ENCODE results near the gene ARHGEF3. TPM values are rescaled to one million over a fixed set of nuclear protein-coding genes. Genes with fewer than 3 reads are reported as not detected.

ARHGEF3 gene
- polyA plus RNA-seq, 3 donors: 71.4 to 81.2 (median 77.9) TPM

DNA sequence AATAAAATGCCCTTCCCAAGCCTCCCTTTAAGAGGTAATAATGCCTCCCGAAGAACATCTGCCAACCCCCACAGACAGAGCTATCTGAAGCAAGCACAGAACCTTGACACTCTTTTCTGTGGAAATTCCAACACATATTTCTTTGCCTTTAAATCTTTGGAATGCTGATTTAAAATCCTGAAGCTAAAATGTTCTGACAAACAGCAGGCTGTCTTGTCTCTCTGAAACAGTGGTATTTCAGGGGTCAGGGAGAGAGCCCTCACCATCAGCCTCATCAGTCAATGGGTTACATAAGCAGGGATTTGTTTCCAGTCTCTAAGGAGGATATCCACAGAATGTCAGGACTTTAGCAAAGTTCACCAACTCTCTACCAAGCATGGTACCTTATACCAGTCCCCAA lies 27.8 kb upstream of the ARHGEF3 start:
- DNase-seq (ENCODE audit: extremely low read depth in 1 of 11, low read depth in 9 of 11, low spot score in 4 of 11): no peak

GRCh38 chr3:56826831-56827722 lies 25.3 kb upstream of the ARHGEF3 start:
- no peak for DNase-seq (ENCODE audit: extremely low read depth in 1 of 11, low read depth in 9 of 11, low spot score in 4 of 11)

DNA sequence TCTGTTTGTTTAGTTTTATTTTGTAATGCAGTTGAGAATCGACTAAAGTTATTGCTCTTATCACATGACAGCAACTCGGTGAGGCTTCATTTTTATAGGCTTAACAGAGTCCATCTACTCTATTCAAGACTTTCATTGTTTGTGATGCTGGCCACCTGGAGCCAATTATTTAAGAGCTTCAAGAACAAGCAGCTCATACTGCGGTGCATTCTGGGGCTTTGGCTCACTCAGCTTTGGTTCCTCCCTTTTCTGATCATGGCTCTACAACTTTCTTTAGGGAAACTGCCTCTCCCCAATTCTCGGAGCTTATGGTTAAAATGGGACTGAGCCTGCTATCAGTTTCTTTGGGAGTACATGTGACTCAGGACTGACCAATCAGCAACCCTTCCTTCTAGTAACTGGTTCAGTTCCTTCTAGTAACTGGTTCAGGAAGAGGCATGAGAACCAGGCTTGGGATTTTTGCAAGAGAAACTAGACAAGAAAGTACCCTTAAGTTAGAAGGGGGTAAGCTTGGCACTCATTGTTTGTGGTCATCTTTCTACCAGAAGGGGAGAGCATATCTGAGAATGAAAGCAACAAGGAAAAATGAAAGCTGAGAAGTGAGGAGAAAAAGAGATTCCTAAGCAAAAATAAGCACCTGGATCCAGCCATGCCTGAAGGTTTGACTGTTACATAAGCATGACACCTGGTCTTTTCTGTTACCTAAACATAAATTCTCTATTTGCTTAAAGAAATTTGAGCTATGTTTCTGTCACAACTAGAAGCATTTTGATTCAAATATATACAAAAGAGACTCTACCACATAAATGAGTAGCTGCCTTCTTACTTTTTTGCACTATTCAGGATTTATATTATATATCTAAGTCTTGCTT lies 24.1 kb upstream of the ARHGEF3 start:
- no peak for DNase-seq (ENCODE audit: extremely low read depth in 1 of 11, low read depth in 9 of 11, low spot score in 4 of 11)

GRCh38 chr3:56823984-56824703 lies 22.4 kb upstream of the ARHGEF3 start:
- no peak for DNase-seq (ENCODE audit: extremely low read depth in 1 of 11, low read depth in 9 of 11, low spot score in 4 of 11)

GRCh38 chr3:56823421-56823926 lies 21.7 kb upstream of the ARHGEF3 start:
- DNase-seq (ENCODE audit: extremely low read depth in 1 of 11, low read depth in 9 of 11, low spot score in 4 of 11): no peak

- DNase-seq (ENCODE audit: extremely low read depth in 1 of 11, low read depth in 9 of 11, low spot score in 4 of 11): no peak
Measured at GRCh38 chr3:56822501-56822900, 20.8 kb upstream of the ARHGEF3 start.

DNA sequence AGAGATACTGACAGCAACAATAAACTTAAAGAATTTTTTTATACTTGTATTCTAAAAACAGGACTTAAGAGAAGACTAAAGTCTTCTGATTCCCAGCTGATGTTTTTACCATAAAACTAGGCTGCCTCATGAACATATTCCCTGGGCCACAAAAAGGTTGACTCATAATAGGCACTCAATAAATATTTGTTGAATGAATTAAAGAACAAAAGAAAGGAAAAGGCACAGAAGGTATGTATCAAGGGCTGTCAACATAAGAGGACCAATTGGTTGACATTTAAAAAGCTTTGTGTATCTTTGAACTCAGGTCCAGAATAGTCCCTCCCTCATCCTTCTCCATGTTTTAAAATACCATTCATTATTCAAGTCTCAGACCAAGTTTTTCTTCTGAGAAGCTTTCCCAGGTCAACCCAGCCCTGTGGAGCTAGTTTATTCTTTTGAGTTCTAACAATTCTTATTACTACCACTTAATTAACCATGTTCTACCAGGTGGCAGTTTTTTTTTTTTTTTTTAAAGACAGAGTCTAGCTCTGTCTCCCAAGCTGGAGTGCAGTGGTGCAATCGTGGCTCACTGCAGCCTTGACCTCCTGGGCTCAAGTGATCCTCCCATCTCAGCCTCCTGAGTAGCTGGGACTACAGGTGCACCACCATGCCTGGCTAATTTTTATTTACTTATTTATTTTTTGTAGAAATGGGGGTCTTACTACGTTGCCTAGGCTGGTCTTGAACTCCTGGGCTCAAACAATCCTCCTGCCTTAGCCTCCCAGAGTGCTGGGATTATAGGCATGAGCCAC lies 17.5 kb upstream of the ARHGEF3 start:
- DNase-seq (ENCODE audit: extremely low read depth in 1 of 11, low read depth in 9 of 11, low spot score in 4 of 11): no peak

- no peak for DNase-seq (ENCODE audit: extremely low read depth in 1 of 11, low read depth in 9 of 11, low spot score in 4 of 11)
Measured at GRCh38 chr3:56818156-56818985, 16.6 kb upstream of the ARHGEF3 start.

- no peak for DNase-seq (ENCODE audit: extremely low read depth in 1 of 11, low read depth in 9 of 11, low spot score in 4 of 11)
Measured at GRCh38 chr3:56817646-56818045, 15.9 kb upstream of the ARHGEF3 start.

DNA sequence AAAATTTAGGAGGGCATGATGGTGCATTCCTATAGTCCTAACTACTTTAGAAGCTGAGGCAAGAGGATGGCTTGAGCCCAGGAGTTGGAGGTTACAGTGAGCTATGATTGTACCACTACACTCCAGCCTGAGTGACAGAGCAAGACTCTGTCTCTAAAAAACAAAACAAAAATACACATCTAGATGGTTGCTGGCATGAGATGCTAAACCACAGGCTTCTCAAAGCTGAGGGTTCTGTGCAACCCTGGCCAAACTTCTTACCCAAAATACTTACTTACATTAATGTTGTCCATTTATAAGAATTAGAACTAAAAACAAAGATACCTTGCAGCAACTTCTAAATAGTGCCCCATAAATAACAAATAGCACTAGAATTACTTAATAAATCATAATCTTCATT lies 14.3 kb upstream of the ARHGEF3 start:
- no peak for DNase-seq (ENCODE audit: extremely low read depth in 1 of 11, low read depth in 9 of 11, low spot score in 4 of 11)

- DNase-seq (ENCODE audit: extremely low read depth in 1 of 11, low read depth in 9 of 11, low spot score in 4 of 11): no peak
Measured at GRCh38 chr3:56815589-56815988, 13.8 kb upstream of the ARHGEF3 start.

DNA sequence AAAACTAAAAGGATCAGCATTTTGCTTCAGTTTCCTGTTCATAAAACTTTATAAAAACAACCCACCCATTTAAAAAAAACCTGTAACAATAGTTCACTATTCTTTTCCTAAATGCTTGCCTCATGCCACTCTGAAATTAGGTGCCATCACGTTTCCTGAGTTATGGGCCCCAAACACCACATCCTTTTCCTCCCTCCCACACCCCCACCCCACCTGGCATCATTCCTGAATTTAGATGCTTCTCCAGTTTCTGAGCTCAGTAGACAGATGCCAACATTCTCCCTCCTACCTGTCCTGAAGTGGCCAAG lies 11.9 kb upstream of the ARHGEF3 start:
- no peak for DNase-seq (ENCODE audit: extremely low read depth in 1 of 11, low read depth in 9 of 11, low spot score in 4 of 11)

DNA sequence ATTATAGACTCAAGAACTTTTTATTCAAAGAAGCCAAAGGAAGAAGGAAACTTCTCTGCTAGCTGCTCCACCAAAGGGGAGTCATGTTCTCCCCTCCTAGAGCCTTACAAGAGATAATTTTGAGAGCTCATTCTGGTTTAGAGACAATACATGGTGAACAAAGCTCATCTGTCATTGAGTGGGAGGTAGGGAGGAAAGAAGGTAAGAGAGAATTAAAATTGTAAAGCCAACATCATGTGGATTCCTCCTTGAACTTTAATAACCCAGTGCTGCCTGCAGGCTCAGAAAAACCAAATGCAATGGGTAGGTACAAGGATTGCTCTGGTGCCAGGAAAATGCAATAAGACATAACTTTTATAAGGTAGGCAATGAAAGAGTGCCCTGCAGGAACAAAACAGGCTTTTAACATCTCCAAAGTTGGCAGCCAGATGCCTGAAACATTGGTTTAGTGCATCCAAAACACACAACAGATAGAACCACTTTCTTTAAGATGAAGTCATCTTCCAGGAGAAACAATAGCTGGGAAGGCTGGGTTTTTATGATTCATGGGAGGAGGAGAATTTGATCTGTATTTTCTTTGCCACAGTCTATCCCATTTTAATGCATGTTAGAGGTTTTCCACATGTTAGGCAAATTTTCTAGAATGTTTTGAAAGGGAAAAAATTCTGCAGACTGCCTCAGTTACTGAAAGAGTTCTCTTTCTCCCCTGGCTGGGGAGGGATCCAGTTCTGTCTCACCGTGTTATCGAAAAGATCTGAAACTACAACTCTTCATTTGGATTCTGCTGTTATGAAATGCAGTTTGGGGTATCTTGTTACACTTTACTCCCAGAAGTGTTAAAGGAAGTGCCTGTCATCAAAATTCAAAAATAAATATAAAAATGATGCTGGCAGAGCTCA lies 11.3 kb upstream of the ARHGEF3 start:
- no peak for DNase-seq (ENCODE audit: extremely low read depth in 1 of 11, low read depth in 9 of 11, low spot score in 4 of 11)

DNA sequence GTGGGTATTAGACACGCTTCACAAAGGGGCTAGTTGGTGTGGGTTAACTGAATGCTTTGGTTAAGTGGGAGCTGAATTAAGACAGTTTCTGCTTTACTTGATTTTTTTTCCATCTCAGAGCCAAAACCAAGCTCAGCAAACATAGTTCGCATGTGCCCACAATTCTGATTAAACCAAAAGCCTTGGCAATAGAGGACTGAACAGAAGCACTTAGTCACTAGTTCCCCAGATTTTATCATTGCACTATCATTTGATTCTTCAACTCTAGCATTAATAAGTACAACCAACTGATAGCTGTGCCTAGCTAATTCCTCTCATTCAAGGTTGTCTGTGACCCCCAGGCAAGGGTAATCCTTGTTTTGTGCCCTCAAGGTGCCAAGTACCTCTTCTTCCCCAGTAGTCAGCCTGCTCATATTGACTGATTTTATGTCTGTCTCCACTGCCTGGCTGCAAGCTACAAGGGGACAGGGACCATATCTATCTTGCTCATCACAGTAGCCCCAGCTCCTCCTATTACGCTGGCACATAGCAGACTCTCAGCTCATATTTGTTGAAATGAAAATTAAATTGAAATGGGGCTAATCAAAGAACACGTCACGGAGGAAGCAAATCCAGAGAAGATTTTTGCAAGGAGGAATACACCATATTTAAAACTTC lies 9.9 kb upstream of the ARHGEF3 start:
- no peak for DNase-seq (ENCODE audit: extremely low read depth in 1 of 11, low read depth in 9 of 11, low spot score in 4 of 11)

GRCh38 chr3:56810577-56811545 lies 9.1 kb upstream of the ARHGEF3 start:
- DNase-seq (ENCODE audit: extremely low read depth in 1 of 11, low read depth in 9 of 11, low spot score in 4 of 11): no peak

All from renal cortex interstitium (tissue), 11 donors.